Measurements from ENCODE around the gene HIVEP3.

HIVEP3 gene

GRCh38 chr1:41622402-41622801 lies 296.3 kb downstream of the HIVEP3 start:
- Histone ChIP-seq H3K27me3 (ENCODE audit: control insufficient read depth, insufficient read depth, low read length) (no peaks in the 10 kb centered on the region), H3K4me1 (ENCODE audit: control insufficient read depth, insufficient read depth, low read length) (peaks cover 17% of the 10 kb centered on the region), H3K4me3 (ENCODE audit: low read depth, low read length) (no peak overlapping the region), H3K36me3 (ENCODE audit: control insufficient read depth, insufficient read depth, low read length) (no peaks in the 10 kb centered on the region), H3K9ac (ENCODE audit: low read depth, low read length) (no peak overlapping the region), H3K9me3 (ENCODE audit: control insufficient read depth, insufficient read depth, low read length) (no peaks in the 10 kb centered on the region), H3K27ac (ENCODE audit: low read depth, low read length) (no peak overlapping the region)

DNA sequence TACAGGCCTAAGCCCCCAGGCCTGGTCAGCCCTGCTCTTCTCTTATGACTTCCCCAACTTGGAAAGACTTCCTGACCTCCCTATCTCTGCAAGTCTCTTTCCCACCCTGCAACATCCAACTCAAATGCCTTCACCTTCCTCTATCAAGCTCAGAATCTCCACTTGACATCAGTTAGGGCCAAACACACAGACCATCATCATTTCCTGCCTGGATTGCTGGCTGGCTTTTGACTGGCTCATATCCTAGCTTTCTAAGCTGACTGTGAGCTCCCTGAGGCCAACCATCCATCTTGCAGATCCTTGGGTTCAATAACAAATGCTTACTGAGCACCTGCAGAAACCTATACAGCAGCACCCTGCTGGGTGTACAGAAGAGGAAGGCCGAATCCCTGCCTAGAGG lies 296.9 kb downstream of the HIVEP3 start:
- no peak overlapping the region for H3K4me3 ChIP-seq (ENCODE audit: low read depth, low read length)

DNA sequence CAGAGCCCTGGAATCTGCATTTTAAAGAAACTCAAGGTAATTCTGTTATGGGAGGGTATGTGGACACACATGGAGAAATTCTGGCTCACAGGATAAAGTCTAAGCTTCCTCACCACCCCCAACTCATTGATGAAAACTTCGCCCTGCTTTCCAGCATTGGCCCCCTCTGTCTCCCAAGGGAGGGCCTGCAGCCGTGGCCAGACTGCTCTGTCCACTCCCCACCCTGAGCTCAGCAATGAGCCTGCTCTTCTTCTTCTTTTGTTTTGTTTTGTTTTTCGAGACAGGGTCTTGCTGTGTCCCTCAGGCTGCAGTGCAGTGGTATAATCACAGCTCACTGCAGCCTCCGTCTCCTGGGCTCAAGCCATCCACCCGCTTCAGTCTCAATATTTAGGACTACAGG lies 297.5 kb downstream of the HIVEP3 start:
- H3K9me3 ChIP-seq (ENCODE audit: control insufficient read depth, insufficient read depth, low read length), result no peaks in the 10 kb centered on the region
- H3K36me3 ChIP-seq (ENCODE audit: control insufficient read depth, insufficient read depth, low read length), result no peaks in the 10 kb centered on the region
- H3K4me3 ChIP-seq (ENCODE audit: low read depth, low read length), result no peak overlapping the region
- H3K9ac ChIP-seq (ENCODE audit: low read depth, low read length), result no peak overlapping the region
- H3K27me3 ChIP-seq (ENCODE audit: control insufficient read depth, insufficient read depth, low read length), result no peaks in the 10 kb centered on the region
- H3K4me1 ChIP-seq (ENCODE audit: control insufficient read depth, insufficient read depth, low read length), result peaks cover 17% of the 10 kb centered on the region
- no peak overlapping the region for H3K27ac ChIP-seq (ENCODE audit: low read depth, low read length)

More for the DNA sequence above, 296.9 kb downstream of the HIVEP3 start:
- Histone ChIP-seq H3K36me3 (ENCODE audit: control insufficient read depth, insufficient read depth, low read length) (no peaks in the 10 kb centered on the region), H3K27ac (ENCODE audit: low read depth, low read length) (no peak overlapping the region), H3K9ac (ENCODE audit: low read depth, low read length) (no peak overlapping the region), H3K27me3 (ENCODE audit: control insufficient read depth, insufficient read depth, low read length) (no peaks in the 10 kb centered on the region), H3K4me1 (ENCODE audit: control insufficient read depth, insufficient read depth, low read length) (peaks cover 17% of the 10 kb centered on the region), H3K9me3 (ENCODE audit: control insufficient read depth, insufficient read depth, low read length) (no peaks in the 10 kb centered on the region)

DNA sequence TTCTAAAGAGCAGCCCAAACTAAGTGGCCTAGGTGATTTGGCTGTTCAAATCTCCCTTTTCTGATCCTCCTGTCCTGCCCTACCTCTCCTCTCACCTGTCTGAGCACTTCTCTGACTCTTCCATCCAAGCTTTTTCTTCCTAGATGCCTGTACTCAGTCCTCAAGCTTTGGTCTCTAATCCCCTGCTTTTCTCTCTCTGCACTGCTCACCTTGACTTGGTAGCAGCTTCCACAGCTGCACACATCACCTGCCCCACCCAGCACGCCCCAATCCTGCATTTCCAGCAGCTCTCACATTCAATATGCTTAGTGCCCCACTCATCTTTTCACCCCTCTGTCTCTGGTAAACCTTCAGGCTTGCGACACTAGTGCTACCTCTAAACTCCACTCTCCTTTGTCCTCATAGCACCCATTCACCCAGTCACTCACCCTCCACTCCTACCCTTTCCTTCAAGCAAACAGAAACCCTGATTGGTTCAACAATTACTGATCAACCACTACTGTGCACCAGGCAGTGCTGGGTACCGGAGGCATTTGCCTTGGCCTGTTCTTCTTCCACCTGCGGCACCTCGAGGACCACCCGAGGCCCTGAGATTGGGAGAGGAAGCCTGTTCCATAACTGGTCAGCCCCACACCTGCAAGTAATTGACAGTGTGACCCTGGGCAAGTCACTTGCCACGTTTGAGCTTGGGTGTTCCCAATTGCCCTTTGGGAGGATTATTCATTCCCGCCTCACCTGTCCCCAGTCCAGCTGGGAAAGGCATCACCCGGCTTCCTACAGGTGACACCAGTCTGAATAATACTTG lies 298.2 kb downstream of the HIVEP3 start:
- no peaks in the 10 kb centered on the region for H3K9me3 ChIP-seq (ENCODE audit: control insufficient read depth, insufficient read depth, low read length)
- peaks cover 17% of the 10 kb centered on the region for H3K4me1 ChIP-seq (ENCODE audit: control insufficient read depth, insufficient read depth, low read length)
- peak overlapping the region; percentile 59 for H3K27ac ChIP-seq (ENCODE audit: low read depth, low read length)
- no peak overlapping the region for H3K4me3 ChIP-seq (ENCODE audit: low read depth, low read length)
- H3K27me3 ChIP-seq (ENCODE audit: control insufficient read depth, insufficient read depth, low read length), result no peaks in the 10 kb centered on the region
- H3K36me3 ChIP-seq (ENCODE audit: control insufficient read depth, insufficient read depth, low read length), result no peaks in the 10 kb centered on the region
- no peak overlapping the region for H3K9ac ChIP-seq (ENCODE audit: low read depth, low read length)

- Histone ChIP-seq H3K36me3 (ENCODE audit: control insufficient read depth, insufficient read depth, low read length) (no peaks in the 10 kb centered on the region), H3K9ac (ENCODE audit: low read depth, low read length) (no peak overlapping the region), H3K4me3 (ENCODE audit: low read depth, low read length) (no peak overlapping the region), H3K27me3 (ENCODE audit: control insufficient read depth, insufficient read depth, low read length) (no peaks in the 10 kb centered on the region), H3K9me3 (ENCODE audit: control insufficient read depth, insufficient read depth, low read length) (no peaks in the 10 kb centered on the region), H3K27ac (ENCODE audit: low read depth, low read length) (peak overlapping the region; percentile 59), H3K4me1 (ENCODE audit: control insufficient read depth, insufficient read depth, low read length) (peaks cover 17% of the 10 kb centered on the region)
These were observed 299.0 kb downstream of the HIVEP3 start for GRCh38 chr1:41619511-41620364.

- no peaks in the 10 kb centered on the region for H3K9me3 ChIP-seq (ENCODE audit: control insufficient read depth, insufficient read depth, low read length)
- no peaks in the 10 kb centered on the region for H3K36me3 ChIP-seq (ENCODE audit: control insufficient read depth, insufficient read depth, low read length)
- no peak overlapping the region for H3K27ac ChIP-seq (ENCODE audit: low read depth, low read length)
- H3K27me3 ChIP-seq (ENCODE audit: control insufficient read depth, insufficient read depth, low read length), result no peaks in the 10 kb centered on the region
- H3K4me3 ChIP-seq (ENCODE audit: low read depth, low read length), result no peak overlapping the region
- peaks cover 17% of the 10 kb centered on the region for H3K4me1 ChIP-seq (ENCODE audit: control insufficient read depth, insufficient read depth, low read length)
- H3K9ac ChIP-seq (ENCODE audit: low read depth, low read length), result no peak overlapping the region
These were observed 299.9 kb downstream of the HIVEP3 start for GRCh38 chr1:41618871-41619270.

- H3K27ac ChIP-seq (ENCODE audit: low read depth, low read length), result no peak overlapping the region
- no peak overlapping the region for H3K9ac ChIP-seq (ENCODE audit: low read depth, low read length)
- peaks cover 17% of the 10 kb centered on the region for H3K4me1 ChIP-seq (ENCODE audit: control insufficient read depth, insufficient read depth, low read length)
- no peaks in the 10 kb centered on the region for H3K36me3 ChIP-seq (ENCODE audit: control insufficient read depth, insufficient read depth, low read length)
- no peaks in the 10 kb centered on the region for H3K9me3 ChIP-seq (ENCODE audit: control insufficient read depth, insufficient read depth, low read length)
- no peak overlapping the region for H3K4me3 ChIP-seq (ENCODE audit: low read depth, low read length)
- no peaks in the 10 kb centered on the region for H3K27me3 ChIP-seq (ENCODE audit: control insufficient read depth, insufficient read depth, low read length)
These were observed 300.5 kb downstream of the HIVEP3 start for GRCh38 chr1:41618066-41618825.

DNA sequence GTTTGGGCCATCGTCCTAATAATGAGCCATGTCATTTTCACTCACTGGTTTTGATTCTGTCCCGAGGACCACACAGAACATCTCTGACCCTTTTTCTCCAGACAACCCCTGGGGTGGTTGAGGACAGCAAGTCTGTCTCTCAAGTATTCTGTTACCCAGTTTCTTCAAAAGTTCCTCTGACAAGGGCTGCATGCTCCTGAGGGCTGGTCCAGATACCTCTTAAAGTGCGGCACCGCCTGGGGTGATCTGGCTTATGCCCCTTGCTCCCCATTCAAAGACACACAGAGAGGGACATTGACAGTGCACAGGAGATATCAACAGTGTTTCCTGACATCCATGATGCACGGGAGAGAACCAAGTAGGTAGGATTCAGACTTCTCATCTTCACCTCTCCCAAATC lies 301.4 kb downstream of the HIVEP3 start:
- H3K4me3 ChIP-seq (ENCODE audit: low read depth, low read length), result no peak overlapping the region
- H3K4me1 ChIP-seq (ENCODE audit: control insufficient read depth, insufficient read depth, low read length), result peaks cover 17% of the 10 kb centered on the region
- no peak overlapping the region for H3K9ac ChIP-seq (ENCODE audit: low read depth, low read length)
- no peak overlapping the region for H3K27ac ChIP-seq (ENCODE audit: low read depth, low read length)
- H3K36me3 ChIP-seq (ENCODE audit: control insufficient read depth, insufficient read depth, low read length), result no peaks in the 10 kb centered on the region
- no peaks in the 10 kb centered on the region for H3K27me3 ChIP-seq (ENCODE audit: control insufficient read depth, insufficient read depth, low read length)
- H3K9me3 ChIP-seq (ENCODE audit: control insufficient read depth, insufficient read depth, low read length), result no peaks in the 10 kb centered on the region

DNA sequence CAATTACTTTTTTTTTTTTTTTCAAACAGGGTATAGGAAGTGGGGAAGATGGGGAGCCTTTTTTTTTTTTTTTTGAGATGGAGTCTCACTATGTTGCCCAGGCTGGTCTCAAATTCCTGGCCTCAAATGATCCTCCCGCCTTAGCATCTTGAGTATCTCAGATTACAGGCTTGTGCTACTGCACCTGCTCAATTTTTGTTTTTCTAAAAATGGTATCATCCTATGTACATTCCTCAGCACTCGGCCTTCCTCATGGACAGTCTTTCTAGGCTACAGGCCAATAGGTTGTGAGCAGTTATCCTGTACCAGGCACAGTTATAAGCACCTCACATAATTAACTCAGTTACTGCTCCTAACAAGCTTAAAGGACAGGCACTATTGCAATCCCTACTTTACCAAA lies 302.2 kb downstream of the HIVEP3 start:
- H3K9ac ChIP-seq (ENCODE audit: low read depth, low read length), result no peak overlapping the region
- H3K36me3 ChIP-seq (ENCODE audit: control insufficient read depth, insufficient read depth, low read length), result no peaks in the 10 kb centered on the region

GRCh38 chr1:41615981-41616380 lies 302.7 kb downstream of the HIVEP3 start:
- peaks cover 17% of the 10 kb centered on the region for H3K4me1 ChIP-seq (ENCODE audit: control insufficient read depth, insufficient read depth, low read length)
- H3K9me3 ChIP-seq (ENCODE audit: control insufficient read depth, insufficient read depth, low read length), result no peaks in the 10 kb centered on the region
- H3K36me3 ChIP-seq (ENCODE audit: control insufficient read depth, insufficient read depth, low read length), result no peaks in the 10 kb centered on the region
- no peak overlapping the region for H3K27ac ChIP-seq (ENCODE audit: low read depth, low read length)
- H3K27me3 ChIP-seq (ENCODE audit: control insufficient read depth, insufficient read depth, low read length), result no peaks in the 10 kb centered on the region
- no peak overlapping the region for H3K9ac ChIP-seq (ENCODE audit: low read depth, low read length)
- H3K4me3 ChIP-seq (ENCODE audit: low read depth, low read length), result no peak overlapping the region

More for the DNA sequence above, 302.2 kb downstream of the HIVEP3 start:
- Histone ChIP-seq H3K27ac (ENCODE audit: low read depth, low read length) (no peak overlapping the region), H3K4me3 (ENCODE audit: low read depth, low read length) (no peak overlapping the region), H3K4me1 (ENCODE audit: control insufficient read depth, insufficient read depth, low read length) (peaks cover 17% of the 10 kb centered on the region), H3K27me3 (ENCODE audit: control insufficient read depth, insufficient read depth, low read length) (no peaks in the 10 kb centered on the region), H3K9me3 (ENCODE audit: control insufficient read depth, insufficient read depth, low read length) (no peaks in the 10 kb centered on the region)
